ELF-1 (cell line): ENCODE results near the gene EOGT.

ENCODE experiments used
- DNase-seq: peaks from one replicate; pipeline ENCODE4 v3.0.0-alpha.2; 2016; ENCODE audit warnings: low read depth, low spot score

Gene EOGT

DNA sequence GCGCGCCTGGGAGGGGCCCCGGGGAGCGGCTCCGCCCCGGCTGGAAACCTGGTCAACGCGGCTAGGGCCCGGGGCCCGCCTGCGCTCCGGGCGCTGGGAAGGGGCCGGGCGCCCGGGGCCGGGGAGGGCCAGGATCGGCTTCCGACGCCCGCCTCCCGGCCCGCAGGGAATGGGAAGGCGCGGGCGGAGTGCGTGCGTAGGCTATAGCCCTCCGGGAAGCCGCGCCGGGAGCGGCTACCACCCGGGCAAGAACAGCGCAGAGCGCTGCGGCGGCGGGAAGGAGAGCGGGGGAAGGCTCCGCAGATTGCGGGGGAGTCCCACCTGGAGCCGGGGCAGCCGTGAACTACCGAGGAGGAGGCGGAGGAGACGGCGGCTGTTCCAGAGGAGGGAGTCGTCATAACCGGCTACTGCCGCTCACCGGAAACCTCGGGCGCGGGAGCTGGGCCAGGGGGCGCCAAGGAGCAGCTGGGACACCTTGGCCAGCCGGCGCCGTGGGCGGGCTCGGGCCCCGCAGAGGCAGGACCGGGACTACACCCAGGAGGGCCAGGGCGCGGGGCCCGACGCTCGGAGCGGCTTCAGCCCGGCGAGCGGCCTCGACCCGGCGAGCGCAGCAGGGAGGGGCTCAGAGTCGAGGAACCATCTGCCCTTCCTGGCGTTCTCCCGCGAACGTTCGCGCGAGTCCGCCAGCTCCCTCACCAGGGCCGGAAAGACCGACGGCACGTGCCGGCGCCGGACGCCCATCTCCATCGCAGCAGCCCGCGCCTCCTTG is at the start of gene EOGT:
TSS of gene EOGT (minus strand) at position 432 of the 769 bp plus-strand sequence. CDS start 3,838 bp downstream, outside the sequence.
- peak; percentile 90 for DNase-seq

DNA sequence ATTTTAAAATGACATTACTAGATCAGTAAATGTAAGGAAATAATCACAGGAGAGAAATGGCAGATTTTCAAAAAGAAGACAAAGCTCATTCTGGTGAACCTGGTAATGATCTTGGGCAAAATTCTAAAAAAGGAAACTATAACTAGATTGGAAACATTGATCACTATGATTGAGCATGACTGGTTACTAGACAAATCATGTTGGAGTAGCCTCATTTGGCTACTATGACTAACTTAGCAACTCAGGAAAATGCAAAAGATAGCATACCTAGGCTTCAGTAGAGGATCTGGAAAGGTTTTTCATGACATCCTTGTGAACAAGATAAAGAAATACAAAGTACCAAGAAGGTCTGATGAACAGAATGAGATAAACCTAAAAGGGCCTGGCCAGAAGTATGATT is 46.2 kb upstream of the EOGT start:
- DNase-seq = no peak

DNA sequence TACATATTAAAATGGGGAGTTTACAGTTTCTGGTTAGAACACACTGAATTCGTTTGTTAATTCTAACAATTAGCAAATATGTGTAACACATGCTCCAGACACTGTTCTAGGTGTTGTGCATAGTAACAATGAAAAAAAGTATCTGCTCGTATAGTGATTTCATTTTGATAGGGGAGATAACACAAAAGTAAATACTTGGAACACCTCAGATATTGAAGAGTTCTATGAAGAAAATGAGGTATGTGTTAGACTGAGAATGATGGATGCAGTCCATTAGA is 45.4 kb upstream of the EOGT start:
- DNase-seq = no peak

DNA sequence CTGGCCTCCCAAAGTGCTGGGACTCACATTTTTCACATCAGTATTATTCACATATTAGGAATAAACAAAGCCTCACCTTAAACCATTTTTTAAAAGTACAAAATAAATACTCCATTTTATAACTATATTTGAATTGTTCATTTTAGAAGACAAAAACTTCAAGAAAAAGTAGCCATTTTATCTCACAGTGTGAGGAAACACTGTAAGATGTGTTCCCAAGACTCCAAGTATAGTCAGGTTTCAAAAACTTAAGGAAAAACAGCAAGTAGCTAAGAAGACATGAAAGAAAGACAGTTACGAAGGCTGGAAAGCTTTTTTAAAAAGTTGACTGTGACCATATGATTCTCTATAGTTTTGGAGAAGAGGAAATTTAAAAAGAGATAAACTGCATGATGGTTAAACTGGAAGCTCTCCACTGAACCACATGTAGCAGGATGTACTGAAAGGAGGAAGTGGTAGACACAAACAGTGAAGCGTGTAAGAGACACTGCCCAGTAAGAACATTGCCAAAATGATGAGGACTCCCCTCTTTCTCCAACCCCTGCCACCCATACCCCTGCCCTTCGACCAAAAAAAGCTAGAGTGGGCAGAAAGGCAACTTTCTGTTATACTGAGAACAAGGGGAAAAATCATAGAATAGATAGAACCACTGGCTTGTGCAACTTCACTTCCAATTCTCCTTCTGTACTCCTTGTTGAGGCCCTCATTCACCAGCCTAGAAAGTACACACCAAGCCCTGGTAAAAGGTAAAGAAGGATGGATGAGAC is 44.9 kb upstream of the EOGT start:
- no peak for DNase-seq

DNA sequence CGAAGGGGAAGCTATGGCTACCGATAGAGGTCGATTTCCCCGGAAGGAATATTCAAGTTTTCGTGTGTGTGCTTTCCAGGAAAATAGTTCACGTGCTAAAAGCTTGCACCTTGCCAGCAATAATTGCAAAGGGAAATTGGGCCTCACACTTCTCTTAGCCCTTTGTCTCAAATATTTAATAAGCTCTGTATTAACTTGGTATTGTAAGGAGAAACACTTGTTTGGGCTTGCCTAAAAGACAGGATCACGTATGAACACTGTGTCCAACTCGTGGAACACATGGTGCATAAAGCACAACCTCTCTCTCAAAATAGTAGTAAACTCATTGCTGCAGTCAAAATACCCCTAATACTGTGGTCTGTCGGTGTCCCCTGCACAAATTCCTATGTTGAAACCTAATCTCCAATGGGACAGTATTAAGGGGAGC is 39.0 kb upstream of the EOGT start:
- no peak for DNase-seq

DNA sequence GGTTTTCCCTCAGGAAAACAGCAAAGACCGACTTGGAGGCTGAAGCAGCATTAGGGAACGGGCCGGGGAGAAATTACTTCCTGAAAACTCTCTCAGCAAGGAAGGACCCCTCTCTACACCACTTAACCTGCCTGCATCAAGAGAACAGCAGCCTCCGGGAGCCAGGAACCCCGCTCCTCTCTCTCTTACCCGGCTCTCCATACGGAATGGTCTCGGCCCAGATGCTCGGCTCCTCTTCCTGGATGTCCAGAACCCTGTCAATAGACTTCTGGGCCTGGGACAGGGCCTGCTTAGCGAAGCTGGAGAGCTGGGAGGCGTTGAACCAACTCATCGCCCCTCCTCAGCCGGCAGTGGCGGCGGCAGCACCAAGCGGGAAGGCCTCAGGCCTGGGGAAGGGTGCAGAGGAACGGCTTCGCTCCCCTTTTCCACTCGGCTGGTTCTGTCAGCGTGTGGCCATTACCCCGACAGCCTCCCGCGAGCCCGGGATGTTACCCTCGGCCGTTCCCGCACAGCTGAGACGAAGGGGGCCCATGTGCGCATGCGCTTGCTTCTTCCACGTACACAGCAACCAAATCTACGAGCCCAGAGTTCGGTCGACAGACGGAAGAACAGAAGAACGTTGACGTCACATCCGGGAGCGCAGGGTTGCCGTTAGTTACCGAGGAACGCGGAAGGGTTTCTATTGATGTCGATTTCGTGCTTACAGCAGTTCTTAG is 38.4 kb upstream of the EOGT start, which contains the start of gene TMF1:
TSS of gene TMF1 (minus strand) at position 578 of the 716 bp plus-strand sequence. CDS start at position 331, 247 bp downstream.
- DNase-seq = peak; percentile 98

DNA sequence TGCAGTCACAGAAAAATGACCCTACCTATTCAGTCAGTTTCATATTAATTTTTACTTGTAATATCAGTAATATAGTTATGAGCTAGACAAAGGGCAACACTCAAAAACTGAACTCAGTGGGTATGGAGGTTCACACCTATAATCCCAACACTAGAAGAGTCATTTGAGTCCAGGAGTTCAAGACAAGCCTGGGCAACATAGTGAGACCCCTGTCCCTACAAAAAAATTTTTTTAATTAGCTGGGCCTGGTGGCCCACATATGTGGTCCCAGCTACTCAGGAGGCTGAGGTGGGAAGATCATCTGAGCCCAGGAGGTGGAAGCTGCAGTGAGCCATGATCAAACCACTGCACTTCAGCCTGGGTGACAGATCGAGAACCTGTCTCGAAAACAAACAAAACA is 35.5 kb upstream of the EOGT start:
- DNase-seq = no peak

DNA sequence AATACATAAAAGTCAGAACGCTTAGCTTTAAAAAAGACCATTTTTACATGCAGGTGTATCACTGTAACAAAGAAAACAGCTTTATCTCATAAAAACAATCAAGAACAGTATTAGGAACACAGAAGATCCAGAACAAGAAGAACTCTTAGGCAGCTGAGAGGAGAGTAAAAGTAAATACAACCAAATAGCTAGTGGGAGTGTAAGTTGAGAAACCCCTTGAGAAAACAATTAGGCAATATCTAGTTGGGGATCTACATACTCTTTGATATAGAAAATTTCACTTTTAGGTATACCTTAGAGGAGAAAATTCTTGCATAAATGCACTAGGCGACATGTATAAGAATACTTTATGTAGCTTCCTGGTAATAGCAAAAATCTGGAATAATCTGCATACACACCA is 31.1 kb upstream of the EOGT start:
- DNase-seq = no peak

DNA sequence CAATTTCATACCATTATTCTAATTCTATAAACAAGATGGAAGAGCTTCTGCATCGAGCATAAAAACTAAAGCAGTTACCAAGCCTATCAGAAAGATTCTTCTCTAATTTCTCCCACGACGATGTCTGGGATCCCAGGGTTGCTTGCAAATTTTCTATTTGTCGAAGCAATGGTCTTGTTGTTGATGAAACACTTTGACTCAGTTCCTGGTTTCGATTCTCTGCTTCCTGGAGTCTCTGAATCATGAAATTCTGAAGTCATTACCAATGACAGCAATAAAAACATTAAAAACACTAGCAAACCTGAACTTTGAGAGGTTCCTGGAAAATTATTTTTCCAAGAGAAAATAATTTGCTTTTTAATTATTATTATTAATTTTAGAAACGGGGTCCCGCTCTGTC is 20.0 kb upstream of the EOGT start:
- DNase-seq = no peak

DNA sequence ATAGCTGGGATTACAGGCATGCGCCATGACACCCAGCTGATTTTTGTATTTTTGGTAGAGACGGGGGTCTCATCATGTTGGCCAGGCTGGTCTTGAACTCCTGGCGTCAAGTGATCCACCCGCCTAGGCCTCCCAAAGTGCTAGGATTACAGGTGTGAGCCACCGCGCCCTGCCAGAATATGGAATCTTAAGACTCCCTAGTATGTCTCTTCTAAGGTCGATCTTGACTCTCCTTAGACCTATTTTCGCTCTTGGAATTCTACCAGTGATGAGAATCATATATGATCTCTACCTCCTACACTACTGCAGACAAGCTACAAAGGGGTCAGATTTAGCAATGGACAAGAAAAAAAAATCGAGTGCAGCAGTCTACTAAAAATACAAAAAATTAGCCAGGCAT is 19.3 kb upstream of the EOGT start:
- DNase-seq = no peak

DNA sequence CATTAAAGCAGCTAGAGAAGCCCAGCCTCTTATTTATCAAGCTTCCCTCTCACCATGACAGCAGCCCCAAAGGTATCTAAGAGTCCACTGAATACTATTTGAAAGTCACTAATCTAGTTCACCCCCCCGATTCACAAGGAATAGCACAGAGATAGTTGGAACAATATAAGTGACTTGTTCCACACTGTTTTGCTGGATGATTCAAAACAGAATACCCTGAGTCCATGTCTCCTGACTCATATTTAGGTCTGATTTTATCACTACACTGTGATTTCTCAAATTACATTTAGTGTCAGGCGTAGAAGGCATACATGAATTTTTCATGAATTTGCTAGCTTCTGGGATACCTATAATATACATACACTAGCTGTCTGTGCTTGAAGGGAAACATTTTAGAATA is 18.7 kb upstream of the EOGT start:
- DNase-seq = no peak

DNA sequence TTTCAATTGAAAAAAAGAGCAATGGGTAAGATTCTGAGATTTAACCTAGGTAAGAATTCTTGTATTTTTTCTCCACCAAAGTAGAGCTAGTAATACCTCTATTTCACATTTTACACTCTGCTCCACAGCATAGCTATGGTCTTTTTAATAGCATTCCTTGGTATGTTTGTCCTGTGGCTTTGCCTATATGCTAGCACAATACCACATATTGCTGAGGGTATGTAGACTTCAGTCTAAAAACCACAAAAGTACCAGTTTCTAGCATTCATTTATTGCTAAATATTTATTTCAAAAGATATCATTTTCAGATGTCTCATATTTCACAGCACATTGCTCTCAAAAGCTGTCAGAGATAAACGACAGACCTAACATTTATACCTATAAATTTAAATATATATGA is 18.2 kb upstream of the EOGT start:
- DNase-seq = no peak

DNA sequence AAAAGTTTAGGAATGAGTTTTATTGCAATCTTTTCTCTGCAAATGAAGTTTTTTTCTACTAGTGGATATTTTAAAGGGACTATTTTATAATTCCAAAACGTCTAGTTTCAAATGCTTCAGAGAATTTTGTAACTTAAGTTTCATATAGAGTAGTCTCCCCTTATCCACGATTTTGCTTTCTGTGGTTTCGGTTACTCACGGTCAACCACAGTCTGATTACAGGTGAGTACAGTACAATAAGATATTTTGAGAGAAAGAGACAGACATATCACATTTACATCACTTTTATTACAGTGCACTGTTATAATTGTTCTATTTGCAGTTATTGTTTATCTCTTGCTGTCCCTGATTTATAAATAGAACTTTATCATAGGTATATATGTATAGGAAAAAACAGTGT is 7.4 kb upstream of the EOGT start:
- DNase-seq = no peak

DNA sequence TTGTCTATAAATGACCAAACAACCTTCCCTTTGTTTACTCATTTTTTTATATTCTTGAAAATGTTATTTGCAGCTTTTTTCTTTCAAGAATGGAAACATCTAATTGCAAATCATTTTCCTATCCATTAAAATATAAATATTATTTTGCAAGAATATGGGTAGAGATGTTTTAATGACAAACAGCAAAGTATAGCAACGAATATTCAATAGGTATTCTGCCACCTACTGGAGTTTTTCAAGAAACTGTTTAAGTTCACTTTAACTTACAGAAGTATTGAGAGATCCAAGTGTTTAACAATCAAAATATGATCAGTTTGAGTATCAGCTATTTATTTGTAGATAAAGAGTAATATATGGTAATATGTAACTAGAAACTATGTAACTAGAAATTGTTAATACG is 6.9 kb upstream of the EOGT start:
- no peak for DNase-seq

DNA sequence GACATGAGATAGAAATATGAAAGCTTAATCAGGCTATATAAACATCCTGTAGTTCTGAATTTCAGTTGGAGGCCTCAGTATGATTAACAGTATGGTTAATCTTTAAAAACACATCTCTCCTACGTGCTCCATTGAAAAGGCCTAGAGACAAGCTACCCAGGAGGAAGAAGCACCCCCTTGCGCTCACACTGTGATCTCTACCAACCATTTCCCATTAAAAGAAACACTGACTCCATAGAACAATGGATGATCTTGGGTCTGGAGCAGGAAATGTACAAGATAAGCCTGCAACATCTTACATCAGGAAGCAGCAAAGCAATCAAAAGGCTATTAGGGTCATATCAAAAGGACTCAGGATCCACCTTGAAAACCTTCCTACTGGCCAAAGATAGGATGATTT is 3.4 kb upstream of the EOGT start:
- DNase-seq = no peak

DNA sequence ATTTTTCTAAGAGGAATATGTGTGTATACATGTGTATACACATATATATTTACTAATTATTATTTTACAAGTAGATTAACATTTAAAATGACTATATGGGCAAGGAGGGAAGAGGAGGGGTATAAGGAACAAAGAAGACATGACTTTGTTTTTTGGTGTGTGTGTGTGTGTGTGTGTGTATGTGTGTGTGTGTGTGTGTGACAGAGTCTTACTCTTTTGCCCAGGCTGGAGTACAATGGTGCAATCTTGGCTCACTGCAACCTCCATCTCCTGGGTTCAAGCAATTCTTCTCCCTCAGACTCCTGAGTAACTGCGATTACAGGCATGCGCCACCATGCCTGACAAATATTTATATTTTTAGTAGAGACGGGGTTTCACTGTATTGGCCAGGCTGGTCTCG is 2.6 kb upstream of the EOGT start:
- no peak for DNase-seq

DNA sequence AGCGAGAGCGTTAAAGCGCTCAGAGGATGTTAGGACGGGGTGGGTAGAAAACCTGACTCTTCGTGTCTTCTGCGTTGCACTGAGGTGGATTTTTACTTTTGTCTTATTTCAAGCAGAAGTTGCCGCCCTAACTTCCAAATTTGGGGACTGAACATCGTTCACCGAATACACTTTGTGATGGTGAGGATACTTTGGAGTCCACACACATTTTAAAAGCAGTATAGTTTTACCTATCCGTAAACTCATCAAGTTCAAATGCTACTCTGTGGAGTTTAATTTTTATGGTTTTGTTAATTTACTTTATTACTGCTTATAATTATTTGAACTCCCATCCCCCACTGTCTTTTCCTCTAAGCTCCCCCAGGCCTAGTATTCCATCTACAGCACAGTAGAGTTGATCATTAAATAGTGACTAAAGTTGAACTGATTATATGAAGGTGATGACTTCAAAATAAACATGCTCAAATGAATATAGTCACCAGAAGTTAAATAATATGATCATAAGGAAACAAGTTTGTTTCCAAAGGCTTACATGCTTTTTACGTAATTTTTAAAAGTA is 617 bp upstream of the EOGT start:
- no peak for DNase-seq

DNA sequence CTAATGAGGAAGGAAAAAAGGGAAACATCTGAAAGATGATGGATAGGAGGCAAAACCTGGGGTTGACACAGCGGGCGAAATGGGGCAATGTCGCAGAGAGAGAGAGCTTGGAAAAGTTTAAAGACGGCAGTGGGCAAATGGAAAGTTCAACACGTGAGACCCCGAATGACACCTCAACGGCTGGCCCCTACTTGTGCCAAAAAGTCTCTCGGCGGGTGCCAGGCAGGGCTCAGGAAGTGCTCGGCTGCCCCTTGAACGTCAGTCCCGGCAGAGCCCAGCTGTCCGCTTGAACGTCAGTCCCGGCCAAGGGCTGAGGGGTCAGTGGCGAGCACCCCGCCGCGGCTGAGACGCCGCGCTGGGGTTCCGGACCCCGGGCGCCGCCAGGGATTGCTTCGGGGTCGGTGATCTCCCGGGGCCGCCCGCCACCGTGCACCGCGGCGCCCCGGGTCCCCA is 658 bp downstream of the EOGT start:
- DNase-seq = peak; percentile 44

DNA sequence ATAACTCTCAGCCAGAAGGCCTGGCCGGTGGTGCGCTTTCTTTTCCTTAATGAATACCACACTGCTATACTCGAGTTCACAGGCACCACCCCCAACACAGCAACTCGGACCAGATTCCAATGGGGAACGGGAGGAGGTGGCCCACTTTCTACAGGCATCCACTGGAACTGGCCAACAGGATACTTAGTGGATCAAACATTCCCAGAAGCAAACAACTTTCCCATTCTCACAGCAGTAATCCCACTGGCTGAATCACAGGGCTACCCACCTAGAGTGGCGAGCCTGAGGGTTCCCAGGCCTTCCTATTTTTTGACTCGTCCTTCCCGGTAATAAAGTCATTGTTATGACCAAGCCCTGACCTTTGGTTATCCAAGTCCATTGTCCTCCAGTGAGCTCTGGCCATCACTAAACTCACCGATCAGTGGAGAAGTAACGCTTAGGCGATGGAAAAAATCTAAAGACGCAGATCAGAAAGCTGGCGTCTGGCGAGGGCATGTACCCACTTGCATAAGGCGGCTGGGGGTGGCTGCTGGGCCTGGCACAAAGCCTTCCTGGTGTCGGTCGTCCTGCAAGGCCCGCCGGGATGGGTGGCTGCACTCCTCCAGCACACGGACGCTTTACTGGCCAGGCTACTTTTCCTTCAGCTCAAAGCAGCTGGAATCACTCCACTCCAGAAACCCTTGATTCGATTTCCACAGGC is 1.2 kb downstream of the EOGT start:
- peak; percentile 39 for DNase-seq

DNA sequence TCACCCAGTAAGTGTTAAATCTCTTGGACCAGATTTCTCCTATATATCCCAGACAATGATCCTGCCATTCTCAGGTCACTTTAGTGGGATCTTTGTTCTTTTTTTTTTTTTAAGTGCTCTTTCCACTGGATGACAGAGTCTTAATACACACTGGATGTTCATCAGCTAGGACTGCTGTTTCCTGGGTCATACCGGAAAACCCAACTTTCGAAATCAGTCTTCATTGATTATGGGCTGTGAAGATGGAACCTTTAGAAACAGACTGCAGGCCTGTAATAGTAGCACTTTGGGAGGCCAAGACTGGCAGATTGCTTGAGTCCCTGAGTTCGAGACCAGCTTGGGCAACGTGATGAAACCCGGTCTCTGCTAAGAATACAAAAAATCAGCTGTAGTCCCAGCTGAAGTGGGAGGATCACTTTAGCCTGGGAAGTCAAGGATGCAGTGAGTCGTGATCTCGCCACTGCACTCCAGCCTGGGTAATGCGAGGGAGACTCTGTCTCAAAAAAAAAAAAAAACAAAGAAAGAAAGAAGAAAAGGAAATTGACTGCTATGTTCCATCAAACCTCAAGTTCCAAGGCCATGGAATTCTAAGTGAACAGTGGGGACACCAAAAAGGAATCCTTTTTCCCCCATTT is 2.3 kb downstream of the EOGT start:
- no peak for DNase-seq
